Measurements from ENCODE around the gene WFIKKN1. TPM values are rescaled to one million over a fixed set of nuclear protein-coding genes. Genes with fewer than 3 reads are reported as not detected.

WFIKKN1 gene
- total and polyA plus RNA-seq, 2 experiments from 2014 or later = 0.43 to 0.88 TPM

DNA sequence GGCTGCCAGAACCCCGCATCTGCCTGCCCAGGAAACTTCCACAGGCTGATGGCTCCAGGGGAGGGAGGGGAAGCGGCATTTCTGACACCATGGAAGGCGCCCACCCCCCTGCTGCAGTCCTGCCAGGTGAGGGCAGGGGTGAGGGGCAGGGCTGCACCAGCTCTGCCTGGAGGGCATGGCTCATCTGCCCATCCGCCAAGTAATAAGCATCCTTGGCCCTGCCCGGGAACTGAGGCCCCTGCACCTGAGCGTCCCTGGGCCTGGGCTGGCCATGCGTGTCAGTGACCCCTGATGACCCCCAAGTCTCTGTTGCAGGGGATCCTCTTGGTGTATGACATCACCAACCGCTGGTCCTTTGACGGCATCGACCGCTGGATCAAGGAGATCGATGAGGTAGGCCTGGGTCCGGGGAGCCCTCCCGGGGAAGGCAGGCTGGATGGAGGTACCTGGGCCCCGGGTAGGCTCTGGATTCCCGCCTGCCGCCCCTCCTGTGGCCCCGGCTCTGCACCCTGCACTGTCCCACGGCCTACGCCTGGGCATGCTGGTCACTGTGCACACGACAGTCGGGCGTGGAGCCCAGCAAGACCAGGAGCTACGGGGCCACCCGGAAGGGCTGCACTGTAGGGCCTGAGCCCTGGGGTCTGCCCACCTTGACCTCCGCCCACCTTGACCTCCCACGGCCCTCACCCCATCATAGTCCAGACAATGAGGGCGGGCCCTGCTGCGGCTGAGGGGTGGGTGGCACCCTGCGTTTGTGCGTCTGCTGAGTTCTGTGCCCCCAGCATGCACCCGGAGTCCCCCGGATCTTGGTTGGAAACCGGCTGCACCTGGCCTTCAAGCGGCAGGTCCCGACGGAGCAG is 5.4 kb upstream of the WFIKKN1 start:
- WGBS (ENCODE audit: low lambda C conversion rate, missing lambda C conversion rate) = 95% methylated on average over 36 of the region's 37 CpGs
- Histone ChIP-seq H3K27ac (no peak overlapping the region), H4K20me1 (ENCODE audit: insufficient read depth, poor library complexity, severe bottlenecking) (peaks cover 6% of the 10 kb centered on the region), H3K4me1 (ENCODE audit: insufficient read depth) (peaks cover 5% of the 10 kb centered on the region), H3K79me2 (peaks cover 3% of the 10 kb centered on the region), H3K4me2 (no peak overlapping the region), H3K9me2 (replicated peaks; ENCODE audit: insufficient read depth) (no peaks in the 10 kb centered on the region), H3K4me3 (no peak overlapping the region), H2AFZ (no peak overlapping the region), H3K9me3 (ENCODE audit: low read depth) (no peaks in the 10 kb centered on the region), H3K27me3 (no peaks in the 10 kb centered on the region), H3K36me3 (replicated peaks; ENCODE audit: insufficient read depth, low read depth) (no peaks in the 10 kb centered on the region)
- no peak for DNase-seq (ENCODE audit: low spot score)
- TF ChIP-seq EZH2phosphoT487 (IDR thresholded peaks at IDR 0.05; ENCODE audit: low read depth, severe bottlenecking, unreplicated experiment) = no peak
- no peak for TF ChIP-seq EZH2 (IDR thresholded peaks at IDR 0.05; ENCODE audit: borderline replicate concordance)
- TF ChIP-seq, protein P1, sequence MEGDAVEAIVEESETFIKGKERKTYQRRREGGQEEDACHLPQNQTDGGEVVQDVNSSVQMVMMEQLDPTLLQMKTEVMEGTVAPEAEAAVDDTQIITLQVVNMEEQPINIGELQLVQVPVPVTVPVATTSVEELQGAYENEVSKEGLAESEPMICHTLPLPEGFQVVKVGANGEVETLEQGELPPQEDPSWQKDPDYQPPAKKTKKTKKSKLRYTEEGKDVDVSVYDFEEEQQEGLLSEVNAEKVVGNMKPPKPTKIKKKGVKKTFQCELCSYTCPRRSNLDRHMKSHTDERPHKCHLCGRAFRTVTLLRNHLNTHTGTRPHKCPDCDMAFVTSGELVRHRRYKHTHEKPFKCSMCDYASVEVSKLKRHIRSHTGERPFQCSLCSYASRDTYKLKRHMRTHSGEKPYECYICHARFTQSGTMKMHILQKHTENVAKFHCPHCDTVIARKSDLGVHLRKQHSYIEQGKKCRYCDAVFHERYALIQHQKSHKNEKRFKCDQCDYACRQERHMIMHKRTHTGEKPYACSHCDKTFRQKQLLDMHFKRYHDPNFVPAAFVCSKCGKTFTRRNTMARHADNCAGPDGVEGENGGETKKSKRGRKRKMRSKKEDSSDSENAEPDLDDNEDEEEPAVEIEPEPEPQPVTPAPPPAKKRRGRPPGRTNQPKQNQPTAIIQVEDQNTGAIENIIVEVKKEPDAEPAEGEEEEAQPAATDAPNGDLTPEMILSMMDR (IDR thresholded peaks at IDR 0.05; ENCODE audit: poor library complexity) = no peak

DNA sequence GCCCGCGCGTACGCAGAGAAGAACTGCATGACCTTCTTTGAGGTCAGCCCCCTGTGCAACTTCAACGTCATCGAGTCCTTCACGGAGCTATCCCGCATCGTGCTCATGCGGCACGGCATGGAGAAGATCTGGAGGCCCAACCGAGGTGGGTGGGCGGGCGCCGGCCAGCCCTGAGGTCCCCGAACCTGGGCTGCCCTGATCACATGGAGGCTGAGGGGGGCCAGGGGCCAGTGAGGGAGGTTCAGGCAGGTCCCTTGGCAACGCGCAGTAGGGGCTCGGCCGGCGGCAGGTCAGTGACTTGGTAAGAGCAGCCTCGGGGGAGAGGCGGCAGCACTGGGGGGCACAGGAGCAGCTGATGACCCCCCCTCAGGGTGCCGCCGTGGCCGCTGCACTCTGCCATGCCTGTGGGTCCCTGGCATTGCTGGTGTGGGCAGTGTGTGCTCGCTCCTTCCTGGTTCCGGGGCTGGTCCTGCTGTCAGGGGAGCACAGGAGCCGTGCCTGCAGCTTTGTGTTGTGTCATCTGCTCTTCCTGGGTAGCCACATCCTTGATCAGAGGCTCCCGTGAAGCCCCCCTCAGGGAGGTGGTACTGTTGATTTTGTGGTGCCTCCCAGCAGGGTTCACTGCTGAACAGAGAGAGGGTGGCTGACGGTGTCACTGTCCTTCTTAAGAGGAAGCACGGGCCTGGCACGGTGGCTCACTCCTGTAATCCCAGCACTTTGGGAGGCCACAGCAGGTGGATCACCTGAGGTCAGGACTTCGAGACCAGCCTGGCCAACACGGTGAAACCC is 4.6 kb upstream of the WFIKKN1 start:
- Histone ChIP-seq H2AFZ (no peak overlapping the region), H3K4me1 (ENCODE audit: insufficient read depth) (peaks cover 13% of the 10 kb centered on the region), H4K20me1 (ENCODE audit: insufficient read depth, poor library complexity, severe bottlenecking) (peaks cover 6% of the 10 kb centered on the region), H3K79me2 (peaks cover 3% of the 10 kb centered on the region), H3K27ac (no peak overlapping the region), H3K9me2 (replicated peaks; ENCODE audit: insufficient read depth) (no peaks in the 10 kb centered on the region), H3K4me3 (no peak overlapping the region), H3K9me3 (ENCODE audit: low read depth) (no peaks in the 10 kb centered on the region), H3K4me2 (no peak overlapping the region), H3K27me3 (no peaks in the 10 kb centered on the region), H3K36me3 (replicated peaks; ENCODE audit: insufficient read depth, low read depth) (no peaks in the 10 kb centered on the region)
- no peak for DNase-seq (ENCODE audit: low spot score)
- WGBS (ENCODE audit: low lambda C conversion rate, missing lambda C conversion rate) = 94% methylated on average over 33 of the region's 35 CpGs
- no peak for TF ChIP-seq EZH2phosphoT487 (IDR thresholded peaks at IDR 0.05; ENCODE audit: low read depth, severe bottlenecking, unreplicated experiment)

DNA sequence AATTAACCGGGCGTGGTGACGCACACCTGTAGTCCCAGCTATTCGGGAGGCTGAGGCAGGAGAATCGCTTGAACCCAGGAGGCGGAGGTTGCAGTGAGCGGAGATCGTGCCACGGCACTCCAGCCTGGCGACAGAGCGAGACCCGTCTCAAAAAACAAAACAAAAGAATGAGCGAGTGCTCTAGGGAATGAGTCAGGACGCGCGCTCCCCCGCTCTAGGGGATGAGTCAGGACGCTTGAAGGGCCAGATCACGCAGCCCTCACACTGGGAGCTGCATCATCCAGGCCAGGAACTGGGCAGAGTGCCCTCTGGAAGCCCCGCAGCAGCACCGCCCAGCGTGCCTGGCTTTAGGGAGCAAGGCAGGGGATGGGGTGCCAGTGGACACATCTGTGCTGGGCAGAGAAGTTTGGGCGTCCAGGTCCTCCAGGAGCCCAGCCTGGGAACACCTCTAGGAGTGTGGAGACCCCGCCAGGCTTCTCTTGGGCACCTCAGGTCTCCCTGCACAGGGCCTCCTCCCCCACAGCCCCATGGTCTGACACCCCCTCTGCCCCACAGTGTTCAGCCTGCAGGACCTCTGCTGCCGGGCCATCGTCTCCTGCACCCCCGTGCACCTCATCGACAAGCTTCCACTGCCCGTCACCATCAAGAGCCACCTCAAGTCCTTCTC is 3.9 kb upstream of the WFIKKN1 start:
- Histone ChIP-seq H2AFZ (no peak overlapping the region), H3K4me2 (no peak overlapping the region), H3K79me2 (peaks cover under 1% of the 10 kb centered on the region), H3K36me3 (replicated peaks; ENCODE audit: insufficient read depth, low read depth) (no peaks in the 10 kb centered on the region), H3K9me2 (replicated peaks; ENCODE audit: insufficient read depth) (no peaks in the 10 kb centered on the region), H3K27ac (no peak overlapping the region), H4K20me1 (ENCODE audit: insufficient read depth, poor library complexity, severe bottlenecking) (peaks cover 6% of the 10 kb centered on the region), H3K4me1 (ENCODE audit: insufficient read depth) (peaks cover 16% of the 10 kb centered on the region), H3K27me3 (no peaks in the 10 kb centered on the region), H3K9me3 (ENCODE audit: low read depth) (no peaks in the 10 kb centered on the region), H3K4me3 (no peak overlapping the region)
- 92% methylated on average over 29 of the region's 29 CpGs for WGBS (ENCODE audit: low lambda C conversion rate, missing lambda C conversion rate)
- TF ChIP-seq EZH2phosphoT487 (IDR thresholded peaks at IDR 0.05; ENCODE audit: low read depth, severe bottlenecking, unreplicated experiment) (no peak), EZH2 (IDR thresholded peaks at IDR 0.05; ENCODE audit: borderline replicate concordance) (no peak)
- TF ChIP-seq, protein P1 (IDR thresholded peaks at IDR 0.05; ENCODE audit: poor library complexity) = no peak
- DNase-seq (ENCODE audit: low spot score) = peak; percentile 46
